ENCODE data around the gene NUDT3.

NUDT3 gene

DNA sequence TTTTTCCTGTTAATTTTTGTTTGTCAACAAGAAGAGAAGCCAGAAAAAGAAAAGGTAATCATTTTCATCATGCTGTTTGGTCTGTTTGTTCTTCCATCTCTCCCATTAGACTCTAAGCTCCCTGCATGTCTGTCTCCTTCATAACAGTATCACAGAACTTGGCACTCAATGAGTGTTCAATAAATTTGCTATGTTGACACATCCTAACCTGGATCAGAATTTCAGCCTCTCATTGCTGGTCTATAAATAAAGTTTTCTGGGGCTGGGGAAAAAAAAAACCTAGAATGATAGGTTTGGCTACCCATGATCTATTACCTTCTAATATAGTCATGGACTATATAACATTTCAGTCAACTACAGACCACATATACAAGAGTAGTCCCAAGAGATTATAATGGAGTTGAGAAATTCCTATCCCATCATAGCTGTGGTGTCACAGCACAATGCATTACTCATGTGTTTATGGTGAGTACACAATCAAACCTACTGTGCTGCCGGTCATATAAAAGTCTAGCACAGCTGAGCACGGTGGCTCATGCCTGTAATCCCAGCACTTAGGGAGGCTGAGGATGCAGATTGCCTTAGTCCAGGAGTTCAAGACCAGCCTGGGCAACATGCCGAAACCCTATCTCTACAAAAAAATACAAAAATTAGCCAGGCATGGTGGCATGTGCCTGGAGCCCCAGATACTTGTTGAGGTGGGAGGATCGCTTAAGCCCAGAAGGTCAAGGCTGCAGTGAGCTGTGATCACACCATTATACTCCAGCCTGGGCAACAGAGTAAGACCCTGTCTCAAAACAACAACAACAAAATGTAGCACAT, 5.9 kb downstream of the NUDT3 start:
- Histone ChIP-seq H3K79me2 (ENCODE audit: low read length) (peaks cover 98% of the 10 kb centered on the region), H4K20me1 (ENCODE audit: insufficient read depth, low read length) (peaks cover 8% of the 10 kb centered on the region; the same call in 1 of the 2 replicates), H3K9ac (ENCODE audit: low read length) (no peak overlapping the region), H3K4me2 (ENCODE audit: low read depth, low read length) (no peak overlapping the region), H3K27me3 (replicated peaks; ENCODE audit: insufficient read depth, low read length) (no peaks in the 10 kb centered on the region), H3K27ac (ENCODE audit: low read length) (no peak overlapping the region), H3K36me3 (replicated peaks; ENCODE audit: insufficient read depth, low read length) (no peaks in the 10 kb centered on the region), H3F3A (ENCODE audit: insufficient read depth, low read length) (no peaks in the 10 kb centered on the region), H2AFZ (ENCODE audit: low read length) (no peak overlapping the region), H3K4me1 (ENCODE audit: low read length) (peaks cover 6% of the 10 kb centered on the region; the same call in 1 of the 2 replicates), H3K4me3 (ENCODE audit: low read length) (no peak overlapping the region), H3K9me3 (replicated peaks; ENCODE audit: insufficient read depth, low read length) (no peaks in the 10 kb centered on the region), H3K9me2 (replicated peaks; ENCODE audit: insufficient read depth, low read length) (no peaks in the 10 kb centered on the region)
- TF ChIP-seq EZH2 (optimal IDR thresholded peaks at IDR 0.05; ENCODE audit: low read depth, low read length) = no peak
- TF ChIP-seq, protein P1, sequence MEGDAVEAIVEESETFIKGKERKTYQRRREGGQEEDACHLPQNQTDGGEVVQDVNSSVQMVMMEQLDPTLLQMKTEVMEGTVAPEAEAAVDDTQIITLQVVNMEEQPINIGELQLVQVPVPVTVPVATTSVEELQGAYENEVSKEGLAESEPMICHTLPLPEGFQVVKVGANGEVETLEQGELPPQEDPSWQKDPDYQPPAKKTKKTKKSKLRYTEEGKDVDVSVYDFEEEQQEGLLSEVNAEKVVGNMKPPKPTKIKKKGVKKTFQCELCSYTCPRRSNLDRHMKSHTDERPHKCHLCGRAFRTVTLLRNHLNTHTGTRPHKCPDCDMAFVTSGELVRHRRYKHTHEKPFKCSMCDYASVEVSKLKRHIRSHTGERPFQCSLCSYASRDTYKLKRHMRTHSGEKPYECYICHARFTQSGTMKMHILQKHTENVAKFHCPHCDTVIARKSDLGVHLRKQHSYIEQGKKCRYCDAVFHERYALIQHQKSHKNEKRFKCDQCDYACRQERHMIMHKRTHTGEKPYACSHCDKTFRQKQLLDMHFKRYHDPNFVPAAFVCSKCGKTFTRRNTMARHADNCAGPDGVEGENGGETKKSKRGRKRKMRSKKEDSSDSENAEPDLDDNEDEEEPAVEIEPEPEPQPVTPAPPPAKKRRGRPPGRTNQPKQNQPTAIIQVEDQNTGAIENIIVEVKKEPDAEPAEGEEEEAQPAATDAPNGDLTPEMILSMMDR (IDR thresholded peaks at IDR 0.05; ENCODE audit: low read length) = no peak
- no peak for TF ChIP-seq EZH2phosphoT487 (IDR thresholded peaks at IDR 0.05; ENCODE audit: low read length)
- no peak for DNase-seq

DNA sequence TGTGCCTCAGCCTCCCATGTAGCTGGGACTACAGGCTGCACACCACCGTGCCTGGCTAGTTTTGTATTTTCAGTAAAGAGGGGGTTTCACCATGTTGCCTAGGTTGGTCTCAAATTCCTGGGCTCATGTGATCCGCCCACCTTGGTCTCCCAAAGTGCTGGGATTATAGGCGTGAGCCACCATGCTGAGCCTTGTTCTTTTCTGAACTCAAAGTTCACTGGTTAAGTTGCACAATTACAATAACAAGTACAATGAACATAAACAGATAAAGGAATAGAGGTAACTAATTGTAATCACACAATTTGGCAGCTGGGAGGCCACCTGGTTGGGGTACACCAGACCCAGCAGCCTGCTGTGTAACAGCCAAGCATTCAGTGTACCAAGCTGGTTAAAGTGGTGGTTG, 6.7 kb downstream of the NUDT3 start:
- no peaks in the 10 kb centered on the region for H3K9me3 ChIP-seq (replicated peaks; ENCODE audit: insufficient read depth, low read length)
- H3K79me2 ChIP-seq (ENCODE audit: low read length) = peaks cover 98% of the 10 kb centered on the region
- H3K27me3 ChIP-seq (replicated peaks; ENCODE audit: insufficient read depth, low read length) = no peaks in the 10 kb centered on the region
- TF ChIP-seq, protein P1 (IDR thresholded peaks at IDR 0.05; ENCODE audit: low read length) = no peak
- TF ChIP-seq EZH2phosphoT487 (IDR thresholded peaks at IDR 0.05; ENCODE audit: low read length) (no peak), EZH2 (optimal IDR thresholded peaks at IDR 0.05; ENCODE audit: low read depth, low read length) (no peak)
- no peak overlapping the region for H3K4me3 ChIP-seq (ENCODE audit: low read length)
- H3K4me1 ChIP-seq (ENCODE audit: low read length) = peaks cover 3% of the 10 kb centered on the region; the same call in 1 of the 2 replicates
- H3K9me2 ChIP-seq (replicated peaks; ENCODE audit: insufficient read depth, low read length) = no peaks in the 10 kb centered on the region
- H3K9ac ChIP-seq (ENCODE audit: low read length) = no peak overlapping the region
- H3K36me3 ChIP-seq (replicated peaks; ENCODE audit: insufficient read depth, low read length) = no peaks in the 10 kb centered on the region
- no peak overlapping the region for H2AFZ ChIP-seq (ENCODE audit: low read length)
- no peak for DNase-seq
- no peaks in the 10 kb centered on the region for H3F3A ChIP-seq (ENCODE audit: insufficient read depth, low read length)
- peaks cover 10% of the 10 kb centered on the region; the same call in 1 of the 2 replicates for H4K20me1 ChIP-seq (ENCODE audit: insufficient read depth, low read length)
- no peak overlapping the region for H3K4me2 ChIP-seq (ENCODE audit: low read depth, low read length)
- H3K27ac ChIP-seq (ENCODE audit: low read length) = no peak overlapping the region

DNA sequence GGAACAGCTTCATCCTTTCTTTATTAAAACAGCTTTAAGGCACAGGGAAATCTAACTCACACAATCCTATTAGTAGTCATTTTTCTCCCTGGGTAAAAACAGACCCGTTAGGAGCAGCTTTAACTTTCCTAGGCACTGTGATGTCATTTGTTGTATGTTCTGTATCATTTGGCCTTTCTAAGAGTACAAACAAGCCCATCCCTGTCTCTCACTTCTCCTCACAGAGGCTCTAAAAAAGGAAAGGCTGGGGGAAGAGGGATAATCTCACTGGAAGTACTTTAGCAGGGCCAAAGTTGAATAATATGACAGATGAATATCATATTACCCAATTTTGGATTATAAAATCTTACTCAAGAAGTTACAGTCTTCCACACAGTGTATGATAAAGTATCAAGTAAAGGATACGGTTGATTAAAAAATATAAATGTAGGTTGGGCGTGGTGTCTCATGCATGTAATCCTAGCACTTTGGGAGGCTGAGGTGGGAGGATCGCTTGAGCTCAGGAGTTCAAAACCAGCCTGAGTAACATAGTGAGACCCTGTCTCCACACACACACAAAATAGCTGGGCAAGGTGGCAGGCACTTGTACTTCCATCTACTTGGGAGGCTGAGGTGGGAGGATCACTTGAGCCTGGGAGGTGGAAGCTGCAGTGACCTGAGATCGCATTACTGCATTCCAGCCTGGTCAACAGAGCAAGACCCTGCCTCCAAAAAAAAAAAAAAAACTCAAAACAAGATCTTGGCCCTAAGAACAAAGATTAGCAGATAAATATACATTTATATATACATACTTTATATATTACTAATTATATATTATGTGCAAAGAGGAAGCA, 7.9 kb downstream of the NUDT3 start:
- Histone ChIP-seq H3K4me1 (ENCODE audit: low read length) (no peaks in the 10 kb centered on the region), H3K9me3 (replicated peaks; ENCODE audit: insufficient read depth, low read length) (no peaks in the 10 kb centered on the region), H3K27me3 (replicated peaks; ENCODE audit: insufficient read depth, low read length) (no peaks in the 10 kb centered on the region), H3K9me2 (replicated peaks; ENCODE audit: insufficient read depth, low read length) (no peaks in the 10 kb centered on the region), H3K4me3 (ENCODE audit: low read length) (no peak overlapping the region), H3K79me2 (ENCODE audit: low read length) (peaks cover 96% of the 10 kb centered on the region), H4K20me1 (ENCODE audit: insufficient read depth, low read length) (peaks cover 10% of the 10 kb centered on the region; the same call in 1 of the 2 replicates), H3K4me2 (ENCODE audit: low read depth, low read length) (no peak overlapping the region), H3F3A (ENCODE audit: insufficient read depth, low read length) (no peaks in the 10 kb centered on the region), H3K9ac (ENCODE audit: low read length) (no peak overlapping the region), H3K27ac (ENCODE audit: low read length) (no peak overlapping the region), H3K36me3 (replicated peaks; ENCODE audit: insufficient read depth, low read length) (no peaks in the 10 kb centered on the region), H2AFZ (ENCODE audit: low read length) (no peak overlapping the region)
- TF ChIP-seq, protein P1 (IDR thresholded peaks at IDR 0.05; ENCODE audit: low read length) = no peak
- TF ChIP-seq EZH2phosphoT487 (IDR thresholded peaks at IDR 0.05; ENCODE audit: low read length) (no peak), EZH2 (optimal IDR thresholded peaks at IDR 0.05; ENCODE audit: low read depth, low read length) (no peak)
- no peak for DNase-seq
